Breast epithelium (tissue), 4 donors: ENCODE results near the gene NDUFAF5. TPM values are rescaled to one million over a fixed set of nuclear protein-coding genes. Genes with fewer than 3 reads are reported as not detected.

Experiments
- DNase-seq, 2 donors: peaks; one replicate each; pipeline ENCODE4 v3.0.0-alpha.2; 2019; ENCODE audit warnings: low spot score in 2 of 2
- H3K27ac ChIP-seq, 2 donors: fragments of 200-600 bp; sonication (generic) in 1 of 2; one replicate each; pipeline ENCODE4 v1.5.1; 2016 to 2019; ENCODE audit warnings: mild to moderate bottlenecking in 1 of 2
- H3K27me3 ChIP-seq, 2 donors: fragments of 200-600 bp; sonication (generic) in 1 of 2; one replicate each; pipeline versions ENCODE4 v1.5.1 to v1.6.0; 2017 to 2019; ENCODE audit warnings: control low read depth in 1 of 2, mild to moderate bottlenecking in 1 of 2
- H3K36me3 ChIP-seq: fragments of 200-600 bp; one replicate; pipeline ENCODE4 v1.5.1; 2019
- H3K4me1 ChIP-seq, 2 donors: fragments of 200-600 bp; sonication (generic); one replicate each; pipeline ENCODE4 v1.5.1; 2016 to 2019; ENCODE audit warnings: control low read depth in 1 of 2
- H3K4me3 ChIP-seq, 3 donors: fragments of 200-600 bp; sonication (generic); 1 replicate in 2 of 3; 2 replicates in 1 of 3; pipeline ENCODE4 v1.5.1; 2016 to 2019; ENCODE audit warnings: mild to moderate bottlenecking in 3 of 3, moderate library complexity in 2 of 3
- H3K9me3 ChIP-seq, 2 donors: fragments of 200-600 bp; sonication (generic) in 1 of 2; one replicate each; pipeline ENCODE4 v1.5.1; 2016 to 2019; ENCODE audit warnings: control low read depth in 1 of 2
- POLR2A ChIP-seq: fragments of 450-650 bp; IDR thresholded peaks from one replicate; pipeline ENCODE4 v1.6.1; 2016; ENCODE audit warnings: antibody characterized with exemption, mild to moderate bottlenecking, moderate library complexity
- POLR2AphosphoS5 ChIP-seq, 3 donors: sonication (generic); formaldehyde crosslinking; IDR thresholded peaks; one replicate each; pipeline ENCODE4 v1.6.1; 2017; ENCODE audit warnings: antibody characterized with exemption in 3 of 3
- intact Hi-C: fragments of 100-400 bp; cut with DNase I; formaldehyde crosslinking; loops from one replicate; pipeline ENCODE4 v1.15.1; 2023; ENCODE audit warnings: low total_unique reads
- total RNA-seq, 3 donors: library from RNA; depleted of rRNA; stranded (reverse); fragments of >200 nt; gene quantifications; one replicate each; pipeline ENCODE4 v1.1.0, GENCODE V29; 2016
- TF ChIP-seq, protein P1 (sequence below), 3 donors: fragments of 450-650 bp; IDR thresholded peaks; one replicate each; pipeline ENCODE4 v1.5.1; 2016 to 2017; ENCODE audit warnings: antibody characterized with exemption in 3 of 3, mild to moderate bottlenecking in 3 of 3, moderate library complexity in 3 of 3

NDUFAF5 gene
- total RNA-seq, 3 donors from 2014 or later = 15.7 to 20.5 (median 17.0) TPM

DNA sequence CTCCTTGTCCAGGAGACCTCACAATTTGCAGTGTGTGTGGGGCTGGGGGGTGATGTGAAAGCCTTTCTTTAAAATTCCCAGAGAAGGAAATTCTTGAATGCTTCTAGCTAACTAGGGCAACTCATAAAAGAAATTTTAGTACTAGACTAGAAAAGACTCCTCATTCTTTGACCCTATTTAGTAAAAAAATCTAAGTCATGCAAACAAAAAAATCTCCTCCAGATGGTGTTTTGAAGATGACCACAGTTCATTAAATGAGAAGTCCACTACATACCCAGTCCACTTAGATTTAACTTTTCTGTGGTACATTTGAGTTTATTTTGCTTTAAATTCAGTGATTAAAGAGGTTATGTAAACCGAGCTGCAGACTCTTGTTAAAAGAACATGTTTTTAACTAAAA lies 67.5 kb downstream of the NDUFAF5 start:
- no peaks in the 10 kb centered on the region for H3K27me3 ChIP-seq
- DNase-seq = no peak
- H3K4me3 ChIP-seq = no peak overlapping the region
- H3K9me3 ChIP-seq = no peaks in the 10 kb centered on the region
- peak overlapping the region in 1 of 2 donors; percentile 12 for H3K27ac ChIP-seq
- H3K4me1 ChIP-seq = no peaks in the 10 kb centered on the region
- no peaks in the 10 kb centered on the region for H3K36me3 ChIP-seq
- intact Hi-C loops = no loop called here
- TF ChIP-seq, protein P1, sequence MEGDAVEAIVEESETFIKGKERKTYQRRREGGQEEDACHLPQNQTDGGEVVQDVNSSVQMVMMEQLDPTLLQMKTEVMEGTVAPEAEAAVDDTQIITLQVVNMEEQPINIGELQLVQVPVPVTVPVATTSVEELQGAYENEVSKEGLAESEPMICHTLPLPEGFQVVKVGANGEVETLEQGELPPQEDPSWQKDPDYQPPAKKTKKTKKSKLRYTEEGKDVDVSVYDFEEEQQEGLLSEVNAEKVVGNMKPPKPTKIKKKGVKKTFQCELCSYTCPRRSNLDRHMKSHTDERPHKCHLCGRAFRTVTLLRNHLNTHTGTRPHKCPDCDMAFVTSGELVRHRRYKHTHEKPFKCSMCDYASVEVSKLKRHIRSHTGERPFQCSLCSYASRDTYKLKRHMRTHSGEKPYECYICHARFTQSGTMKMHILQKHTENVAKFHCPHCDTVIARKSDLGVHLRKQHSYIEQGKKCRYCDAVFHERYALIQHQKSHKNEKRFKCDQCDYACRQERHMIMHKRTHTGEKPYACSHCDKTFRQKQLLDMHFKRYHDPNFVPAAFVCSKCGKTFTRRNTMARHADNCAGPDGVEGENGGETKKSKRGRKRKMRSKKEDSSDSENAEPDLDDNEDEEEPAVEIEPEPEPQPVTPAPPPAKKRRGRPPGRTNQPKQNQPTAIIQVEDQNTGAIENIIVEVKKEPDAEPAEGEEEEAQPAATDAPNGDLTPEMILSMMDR (IDR thresholded peaks at IDR 0.05) = no peak
- TF ChIP-seq POLR2A (no peak), POLR2AphosphoS5 (IDR thresholded peaks at IDR 0.05) (no peak)

DNA sequence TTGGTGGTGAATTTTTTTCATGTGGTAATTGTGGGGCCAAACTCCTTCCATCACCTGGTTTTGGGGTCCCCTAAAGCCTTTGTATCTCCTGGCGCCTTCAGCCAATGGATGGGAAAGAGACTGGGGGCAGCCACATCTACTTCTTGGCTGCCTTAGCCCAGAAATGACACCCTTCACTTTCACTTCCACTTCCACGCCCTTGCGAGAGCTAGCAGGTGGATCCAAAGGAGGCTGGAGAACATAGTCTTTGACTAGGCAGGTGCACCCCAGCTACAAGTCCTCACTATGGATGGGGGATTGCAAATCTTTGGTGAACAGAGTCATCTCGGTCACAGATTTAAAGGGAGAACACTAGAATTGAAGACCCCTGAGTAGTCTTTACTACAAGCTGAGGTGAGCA lies 70.8 kb downstream of the NDUFAF5 start:
- H3K4me3 ChIP-seq = no peak overlapping the region
- no peaks in the 10 kb centered on the region for H3K27me3 ChIP-seq
- no peaks in the 10 kb centered on the region for H3K9me3 ChIP-seq
- no peak for DNase-seq
- H3K27ac ChIP-seq = no peak overlapping the region
- TF ChIP-seq, protein P1 (IDR thresholded peaks at IDR 0.05) = no peak
- TF ChIP-seq POLR2A (no peak), POLR2AphosphoS5 (IDR thresholded peaks at IDR 0.05) (no peak)
- no peaks in the 10 kb centered on the region for H3K4me1 ChIP-seq
- no peaks in the 10 kb centered on the region for H3K36me3 ChIP-seq
- intact Hi-C loops = no loop called here

DNA sequence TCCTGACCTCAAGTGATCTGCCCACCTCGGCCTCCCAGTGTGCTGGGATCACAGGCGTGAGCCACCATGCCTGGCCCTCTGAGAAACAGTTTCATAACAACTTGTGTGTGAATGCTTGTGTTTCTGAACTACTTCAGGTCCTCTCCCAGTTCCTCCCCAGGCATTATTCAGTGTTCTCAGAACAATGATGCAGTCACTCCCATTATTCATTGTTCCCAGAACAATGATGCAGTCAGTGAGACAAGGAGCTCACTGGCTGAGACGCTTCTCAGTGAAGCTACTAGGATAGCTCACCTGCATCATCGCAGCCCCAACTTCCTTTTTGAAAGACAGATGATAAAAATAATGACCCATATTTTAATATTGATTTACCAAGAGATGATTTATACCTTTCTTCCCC lies 71.5 kb downstream of the NDUFAF5 start:
- no peak for TF ChIP-seq POLR2A
- Histone ChIP-seq H3K27ac (no peak overlapping the region), H3K9me3 (no peaks in the 10 kb centered on the region), H3K4me1 (no peaks in the 10 kb centered on the region), H3K4me3 (no peak overlapping the region), H3K36me3 (no peaks in the 10 kb centered on the region), H3K27me3 (no peaks in the 10 kb centered on the region)
- intact Hi-C loops = no loop called here
- no peak for DNase-seq

DNA sequence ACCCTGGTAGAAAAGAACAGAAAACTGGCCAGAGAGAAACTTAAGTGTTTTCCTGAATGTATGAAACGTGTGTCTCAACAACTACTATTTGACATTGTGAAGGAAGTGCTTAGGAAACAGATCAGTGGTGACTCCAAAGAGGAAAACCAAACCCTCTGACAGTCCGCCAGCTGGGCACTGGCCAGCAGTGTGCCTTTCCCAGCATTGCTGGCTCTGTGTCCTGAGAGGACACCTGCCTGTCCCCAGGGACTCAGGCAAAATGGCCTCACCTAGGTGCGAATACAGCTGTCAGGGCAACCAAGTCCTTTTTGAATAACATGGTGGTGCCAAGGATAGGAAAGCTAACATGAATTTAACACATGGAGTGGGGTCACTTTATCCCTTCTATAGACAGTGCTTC lies 72.5 kb downstream of the NDUFAF5 start:
- Histone ChIP-seq H3K4me3 (no peak overlapping the region), H3K36me3 (no peaks in the 10 kb centered on the region), H3K9me3 (no peaks in the 10 kb centered on the region), H3K27ac (peak overlapping the region in 1 of 2 donors; percentile 33), H3K4me1 (no peaks in the 10 kb centered on the region), H3K27me3 (no peaks in the 10 kb centered on the region)
- DNase-seq = peak; percentile 56 to 65
- intact Hi-C loops = no loop called here
- TF ChIP-seq, protein P1 (IDR thresholded peaks at IDR 0.05) = no peak
- TF ChIP-seq POLR2A (no peak), POLR2AphosphoS5 (IDR thresholded peaks at IDR 0.05) (no peak)

DNA sequence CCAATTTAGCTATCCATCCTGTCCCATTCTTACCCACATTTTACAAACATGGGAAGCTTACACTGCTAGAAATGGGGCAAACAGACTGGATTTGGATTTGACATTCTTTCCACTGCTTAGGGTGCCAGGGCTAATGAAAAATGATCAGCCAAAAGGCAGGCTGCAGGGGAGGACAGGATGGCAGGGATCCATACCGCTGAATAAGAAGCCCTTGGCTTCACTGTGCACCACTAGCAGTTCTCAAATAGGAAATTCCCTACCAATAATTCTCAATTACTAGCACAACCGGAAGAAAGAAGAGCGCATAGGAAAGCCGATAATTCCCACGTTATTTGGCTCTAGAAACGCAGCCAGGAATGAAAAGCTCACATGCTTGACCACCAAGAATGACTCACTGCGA lies 73.1 kb downstream of the NDUFAF5 start:
- TF ChIP-seq POLR2AphosphoS5 (IDR thresholded peaks at IDR 0.05) (peak in 1 of 3 donors; percentile 16), POLR2A (no peak)
- peak overlapping the region; percentile 19 to 33 for H3K27ac ChIP-seq
- DNase-seq = no peak
- no peaks in the 10 kb centered on the region for H3K27me3 ChIP-seq
- no peaks in the 10 kb centered on the region for H3K36me3 ChIP-seq
- no peaks in the 10 kb centered on the region for H3K4me1 ChIP-seq
- intact Hi-C loops = no loop called here
- H3K4me3 ChIP-seq = no peak overlapping the region
- H3K9me3 ChIP-seq = no peaks in the 10 kb centered on the region

DNA sequence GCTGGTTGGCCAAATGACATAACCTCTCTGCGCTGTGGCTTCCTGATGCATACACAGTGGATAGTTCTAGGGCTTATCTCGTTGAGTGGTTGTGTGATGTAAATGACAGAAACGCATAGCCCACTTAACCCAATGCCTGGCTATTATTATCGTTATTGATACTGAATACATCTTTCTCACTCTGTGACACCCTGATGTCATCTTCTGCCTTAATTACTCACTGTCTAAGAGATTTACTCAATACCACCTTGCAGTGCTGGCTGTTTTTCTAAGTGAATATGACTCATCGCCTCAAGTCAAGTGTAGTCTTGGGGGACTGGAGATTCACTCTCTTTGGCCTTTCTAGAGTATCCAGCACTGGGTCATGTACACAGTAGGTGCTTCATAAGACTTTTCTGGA lies 73.6 kb downstream of the NDUFAF5 start:
- TF ChIP-seq POLR2AphosphoS5 (IDR thresholded peaks at IDR 0.05) = no peak
- TF ChIP-seq, protein P1 (IDR thresholded peaks at IDR 0.05) = no peak
- Histone ChIP-seq H3K4me3 (no peak overlapping the region), H3K9me3 (no peaks in the 10 kb centered on the region), H3K27me3 (no peaks in the 10 kb centered on the region), H3K4me1 (no peaks in the 10 kb centered on the region), H3K36me3 (no peaks in the 10 kb centered on the region), H3K27ac (no peak overlapping the region)
- intact Hi-C loops = no loop called here
- DNase-seq = no peak
